GM12878 (cell line): ENCODE measurements around the gene SAMD7. TPM values are rescaled to one million over a fixed set of nuclear protein-coding genes. Genes with fewer than 3 reads are reported as not detected.

Experiments
- ASH2L ChIP-seq: fragments of 300-600, 200-600 bp; sonication (generic); IDR thresholded peaks from 2 replicates; pipeline ENCODE4 v1.6.1; 2017; ENCODE audit warnings: low read depth, mild to moderate bottlenecking, borderline replicate concordance
- ATF7 ChIP-seq: fragments of 450-650 bp; IDR thresholded peaks from 2 replicates; pipeline ENCODE4 v1.6.1; 2016; ENCODE audit warnings: low read depth, mild to moderate bottlenecking
- BACH1 ChIP-seq: fragments of 450-650 bp; IDR thresholded peaks from 2 replicates; pipeline ENCODE4 v1.6.1; 2017; ENCODE audit warnings: mild to moderate bottlenecking, borderline replicate concordance
- JUNB ChIP-seq: IDR thresholded peaks from 2 replicates; pipeline ENCODE4 v1.6.1; 2016; ENCODE audit warnings: antibody characterized with exemption, mild to moderate bottlenecking
- NBN ChIP-seq: fragments of 450-650 bp; IDR thresholded peaks from 2 replicates; pipeline ENCODE4 v1.6.1; 2016
- NFYA ChIP-seq: IDR thresholded peaks from 2 replicates; pipeline ENCODE4 v1.6.1; 2011; ENCODE audit warnings: low read depth, mild to moderate bottlenecking, low read length, improper control_type of control experiment, borderline replicate concordance
- NFYB ChIP-seq: IDR thresholded peaks from 2 replicates; pipeline ENCODE4 v1.6.1; 2011; ENCODE audit warnings: low read depth, mild to moderate bottlenecking, low read length, improper control_type of control experiment, moderate library complexity; ENCODE audit not compliant: insufficient read depth
- RAD21 ChIP-seq: IDR thresholded peaks from 2 replicates; pipeline ENCODE4 v1.6.1; 2011; ENCODE audit warnings: mild to moderate bottlenecking, low read depth, low read length, moderate library complexity; ENCODE audit not compliant: insufficient read depth
- RBBP5 ChIP-seq: fragments of 200-600 bp; sonication (generic); conservative IDR thresholded peaks from 2 replicates; pipeline ENCODE4 v1.6.1; 2016
- TAF1 ChIP-seq: IDR thresholded peaks from 2 replicates; pipeline ENCODE4 v1.6.1; 2011; ENCODE audit warnings: mild to moderate bottlenecking, low read depth, low read length, borderline replicate concordance
- TARDBP ChIP-seq: IDR thresholded peaks from 2 replicates; pipeline ENCODE4 v1.6.1; 2016; ENCODE audit warnings: borderline replicate concordance
- TBL1XR1 ChIP-seq: IDR thresholded peaks from 2 replicates; pipeline ENCODE4 v1.6.1; 2012; ENCODE audit warnings: low read depth, low read length, improper control_type of control experiment
- TCF3 ChIP-seq: IDR thresholded peaks from 2 replicates; pipeline ENCODE4 v1.6.1; 2012; ENCODE audit warnings: low read depth, mild to moderate bottlenecking, low read length, borderline replicate concordance; ENCODE audit not compliant: insufficient read depth
- WRNIP1 ChIP-seq: IDR thresholded peaks from 2 replicates; pipeline ENCODE4 v1.6.1; 2011; ENCODE audit warnings: low read depth, low read length, improper control_type of control experiment, borderline replicate concordance
- ZNF217 ChIP-seq: fragments of 450-650 bp; IDR thresholded peaks from 2 replicates; pipeline ENCODE4 v1.6.1; 2017; ENCODE audit warnings: antibody characterized with exemption, mild to moderate bottlenecking
- ZNF24 ChIP-seq: fragments of 450-650 bp; IDR thresholded peaks from 2 replicates; pipeline ENCODE4 v1.6.1; 2017; ENCODE audit warnings: antibody characterized with exemption, mild to moderate bottlenecking
- ZNF274 ChIP-seq: IDR thresholded peaks from one replicate; pipeline ENCODE4 v1.8.0; 2011; ENCODE audit not compliant: insufficient read length, insufficient read depth
- polyA plus RNA-seq, 11 experiments: library from polyadenylated mRNA; depleted of rRNA in 4 of 11; unstranded in 6 of 11; stranded (reverse) in 5 of 11; fragments of >200 nt; fragmentation: Nextera tagmentation in 4 of 11; fragmentation: Illumina TruSeq in 1 of 11; extraction: Ambion mirVana in 4 of 11; extraction: Trizol in 1 of 11; gene quantifications; 1 replicate in 1 of 11; 2 replicates in 10 of 11; pipeline versions ENCODE4 v1.2.1 to v1.2.3, GENCODE V29; 2011 to 2016; ENCODE audit warnings: inconsistent platforms in 2 of 11, missing spikeins in 2 of 11, low read depth in 1 of 11
- total RNA-seq, 4 experiments: library from RNA; depleted of rRNA in 3 of 4; stranded (reverse); fragments of >200 nt in 3 of 4; fragmentation: Illumina TruSeq in 1 of 4; extraction: Trizol in 1 of 4; gene quantifications; 2 replicates each; pipeline versions ENCODE4 v1.2.1 to v1.2.3, GENCODE V29; 2013 to 2021
- TF ChIP-seq, protein P1 (sequence below): fragments of 450-650 bp; IDR thresholded peaks from 2 replicates; pipeline ENCODE4 v1.6.1; 2016; ENCODE audit warnings: mild to moderate bottlenecking
- TF ChIP-seq, protein P2 (sequence below): IDR thresholded peaks from 2 replicates; pipeline ENCODE4 v1.6.1; 2011; ENCODE audit warnings: borderline replicate concordance, low read depth, mild to moderate bottlenecking, moderate library complexity, mixed read lengths, low read length; ENCODE audit not compliant: insufficient read depth; ENCODE audit errors: extremely low read length
- TF ChIP-seq, protein P3 (sequence below): fragments of 450-650 bp; IDR thresholded peaks from 2 replicates; pipeline ENCODE4 v1.6.1; 2016; ENCODE audit warnings: mild to moderate bottlenecking, moderate library complexity, borderline replicate concordance
- TF ChIP-seq, protein P4 (sequence below): fragments of 150-350 bp; IDR thresholded peaks from 2 replicates; pipeline ENCODE4 v1.6.1; 2016; ENCODE audit warnings: low read depth, low read length

SAMD7 gene
- total and polyA plus RNA-seq, 10 of the 15 experiments (the other 5 are each of a cell fraction or from before 2014, with no cell fraction given), result 0.03 to 0.11 (median 0.07) TPM; not detected in 3

DNA sequence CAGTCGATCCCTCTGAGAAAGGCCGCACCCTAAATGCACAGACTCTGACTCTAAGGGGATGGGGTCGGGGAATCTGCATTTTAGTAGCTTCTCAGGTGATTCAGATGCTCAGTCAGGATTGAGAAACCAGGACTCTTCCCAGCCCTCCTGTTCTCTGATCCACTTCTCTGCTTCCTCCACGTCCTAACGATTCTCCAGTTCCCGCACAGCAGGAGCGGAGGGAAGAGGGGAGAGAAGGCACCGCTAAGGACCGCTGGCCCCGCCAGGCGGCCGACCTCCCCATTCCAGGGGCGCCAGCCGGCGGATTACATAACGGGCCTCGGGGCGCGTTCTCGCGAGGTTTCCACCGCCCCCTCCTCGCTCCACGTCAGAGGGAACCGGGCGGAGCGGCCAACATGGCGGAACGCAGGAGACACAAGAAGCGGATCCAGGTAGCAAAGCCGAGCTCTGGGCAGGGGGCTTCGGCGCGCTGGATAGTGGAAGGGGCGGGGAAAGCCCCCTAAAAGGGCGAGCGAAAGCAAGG lies 55.1 kb downstream of the SAMD7 start, which contains the start of gene SEC62 (continued):
- TF ChIP-seq TARDBP, result no peak
- no peak for TF ChIP-seq RBBP5
- TF ChIP-seq, protein P1, sequence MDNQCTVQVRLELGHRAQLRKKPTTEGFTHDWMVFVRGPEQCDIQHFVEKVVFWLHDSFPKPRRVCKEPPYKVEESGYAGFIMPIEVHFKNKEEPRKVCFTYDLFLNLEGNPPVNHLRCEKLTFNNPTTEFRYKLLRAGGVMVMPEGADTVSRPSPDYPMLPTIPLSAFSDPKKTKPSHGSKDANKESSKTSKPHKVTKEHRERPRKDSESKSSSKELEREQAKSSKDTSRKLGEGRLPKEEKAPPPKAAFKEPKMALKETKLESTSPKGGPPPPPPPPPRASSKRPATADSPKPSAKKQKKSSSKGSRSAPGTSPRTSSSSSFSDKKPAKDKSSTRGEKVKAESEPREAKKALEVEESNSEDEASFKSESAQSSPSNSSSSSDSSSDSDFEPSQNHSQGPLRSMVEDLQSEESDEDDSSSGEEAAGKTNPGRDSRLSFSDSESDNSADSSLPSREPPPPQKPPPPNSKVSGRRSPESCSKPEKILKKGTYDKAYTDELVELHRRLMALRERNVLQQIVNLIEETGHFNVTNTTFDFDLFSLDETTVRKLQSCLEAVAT, result no peak
- no peak for TF ChIP-seq WRNIP1
- peak; percentile 99 for TF ChIP-seq TAF1
- TF ChIP-seq ZNF274, result no peak
- TF ChIP-seq TBL1XR1, result 0 out of 2 replicates have a peak, but pooled peaks have one; percentile 8
- peak; percentile 79 for TF ChIP-seq ATF7
- TF ChIP-seq, protein P2, sequence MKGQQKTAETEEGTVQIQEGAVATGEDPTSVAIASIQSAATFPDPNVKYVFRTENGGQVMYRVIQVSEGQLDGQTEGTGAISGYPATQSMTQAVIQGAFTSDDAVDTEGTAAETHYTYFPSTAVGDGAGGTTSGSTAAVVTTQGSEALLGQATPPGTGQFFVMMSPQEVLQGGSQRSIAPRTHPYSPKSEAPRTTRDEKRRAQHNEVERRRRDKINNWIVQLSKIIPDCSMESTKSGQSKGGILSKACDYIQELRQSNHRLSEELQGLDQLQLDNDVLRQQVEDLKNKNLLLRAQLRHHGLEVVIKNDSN, result no peak
- TF ChIP-seq, protein P3, sequence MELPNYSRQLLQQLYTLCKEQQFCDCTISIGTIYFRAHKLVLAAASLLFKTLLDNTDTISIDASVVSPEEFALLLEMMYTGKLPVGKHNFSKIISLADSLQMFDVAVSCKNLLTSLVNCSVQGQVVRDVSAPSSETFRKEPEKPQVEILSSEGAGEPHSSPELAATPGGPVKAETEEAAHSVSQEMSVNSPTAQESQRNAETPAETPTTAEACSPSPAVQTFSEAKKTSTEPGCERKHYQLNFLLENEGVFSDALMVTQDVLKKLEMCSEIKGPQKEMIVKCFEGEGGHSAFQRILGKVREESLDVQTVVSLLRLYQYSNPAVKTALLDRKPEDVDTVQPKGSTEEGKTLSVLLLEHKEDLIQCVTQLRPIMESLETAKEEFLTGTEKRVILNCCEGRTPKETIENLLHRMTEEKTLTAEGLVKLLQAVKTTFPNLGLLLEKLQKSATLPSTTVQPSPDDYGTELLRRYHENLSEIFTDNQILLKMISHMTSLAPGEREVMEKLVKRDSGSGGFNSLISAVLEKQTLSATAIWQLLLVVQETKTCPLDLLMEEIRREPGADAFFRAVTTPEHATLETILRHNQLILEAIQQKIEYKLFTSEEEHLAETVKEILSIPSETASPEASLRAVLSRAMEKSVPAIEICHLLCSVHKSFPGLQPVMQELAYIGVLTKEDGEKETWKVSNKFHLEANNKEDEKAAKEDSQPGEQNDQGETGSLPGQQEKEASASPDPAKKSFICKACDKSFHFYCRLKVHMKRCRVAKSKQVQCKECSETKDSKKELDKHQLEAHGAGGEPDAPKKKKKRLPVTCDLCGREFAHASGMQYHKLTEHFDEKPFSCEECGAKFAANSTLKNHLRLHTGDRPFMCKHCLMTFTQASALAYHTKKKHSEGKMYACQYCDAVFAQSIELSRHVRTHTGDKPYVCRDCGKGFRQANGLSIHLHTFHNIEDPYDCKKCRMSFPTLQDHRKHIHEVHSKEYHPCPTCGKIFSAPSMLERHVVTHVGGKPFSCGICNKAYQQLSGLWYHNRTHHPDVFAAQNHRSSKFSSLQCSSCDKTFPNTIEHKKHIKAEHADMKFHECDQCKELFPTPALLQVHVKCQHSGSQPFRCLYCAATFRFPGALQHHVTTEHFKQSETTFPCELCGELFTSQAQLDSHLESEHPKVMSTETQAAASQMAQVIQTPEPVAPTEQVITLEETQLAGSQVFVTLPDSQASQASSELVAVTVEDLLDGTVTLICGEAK, result no peak
- TF ChIP-seq JUNB, result no peak; the same call in 1 of the 2 replicates
- TF ChIP-seq NFYB, result no peak
- TF ChIP-seq, protein P4, sequence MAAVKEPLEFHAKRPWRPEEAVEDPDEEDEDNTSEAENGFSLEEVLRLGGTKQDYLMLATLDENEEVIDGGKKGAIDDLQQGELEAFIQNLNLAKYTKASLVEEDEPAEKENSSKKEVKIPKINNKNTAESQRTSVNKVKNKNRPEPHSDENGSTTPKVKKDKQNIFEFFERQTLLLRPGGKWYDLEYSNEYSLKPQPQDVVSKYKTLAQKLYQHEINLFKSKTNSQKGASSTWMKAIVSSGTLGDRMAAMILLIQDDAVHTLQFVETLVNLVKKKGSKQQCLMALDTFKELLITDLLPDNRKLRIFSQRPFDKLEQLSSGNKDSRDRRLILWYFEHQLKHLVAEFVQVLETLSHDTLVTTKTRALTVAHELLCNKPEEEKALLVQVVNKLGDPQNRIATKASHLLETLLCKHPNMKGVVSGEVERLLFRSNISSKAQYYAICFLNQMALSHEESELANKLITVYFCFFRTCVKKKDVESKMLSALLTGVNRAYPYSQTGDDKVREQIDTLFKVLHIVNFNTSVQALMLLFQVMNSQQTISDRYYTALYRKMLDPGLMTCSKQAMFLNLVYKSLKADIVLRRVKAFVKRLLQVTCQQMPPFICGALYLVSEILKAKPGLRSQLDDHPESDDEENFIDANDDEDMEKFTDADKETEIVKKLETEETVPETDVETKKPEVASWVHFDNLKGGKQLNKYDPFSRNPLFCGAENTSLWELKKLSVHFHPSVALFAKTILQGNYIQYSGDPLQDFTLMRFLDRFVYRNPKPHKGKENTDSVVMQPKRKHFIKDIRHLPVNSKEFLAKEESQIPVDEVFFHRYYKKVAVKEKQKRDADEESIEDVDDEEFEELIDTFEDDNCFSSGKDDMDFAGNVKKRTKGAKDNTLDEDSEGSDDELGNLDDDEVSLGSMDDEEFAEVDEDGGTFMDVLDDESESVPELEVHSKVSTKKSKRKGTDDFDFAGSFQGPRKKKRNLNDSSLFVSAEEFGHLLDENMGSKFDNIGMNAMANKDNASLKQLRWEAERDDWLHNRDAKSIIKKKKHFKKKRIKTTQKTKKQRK, result no peak
- TF ChIP-seq NFYA, result no peak
- peak; percentile 28; the same call in 1 of the 2 replicates for TF ChIP-seq ZNF24
- TF ChIP-seq RAD21, result peak; percentile 74
- TF ChIP-seq ASH2L, result no peak
- peak; percentile 71; the same call in 1 of the 2 replicates for TF ChIP-seq NBN
- TF ChIP-seq TCF3, result peak; percentile 67; the same call in 1 of the 2 replicates
- TF ChIP-seq ZNF217, result no peak
- TF ChIP-seq BACH1, result no peak; the same call in 1 of the 2 replicates
